OCI-LY3 (cell line): Measurements from ENCODE around the gene CACNA1F.

Experiments
- H2AFZ ChIP-seq: fragments of 200-600, 300-600 bp; shearing (Covaris generic); 2 replicates; pipeline ENCODE4 v1.6.0; 2014; ENCODE audit warnings: antibody characterized with exemption, low read depth, low read length
- H3K27ac ChIP-seq: fragments of 200-600, 300-600 bp; sonication (generic); 2 replicates; pipeline ENCODE4 v1.5.1; 2014; ENCODE audit warnings: mild to moderate bottlenecking, low read length, moderate library complexity, mixed read lengths
- H3K27me3 ChIP-seq: fragments of 200-600, 300-600 bp; sonication (generic); 2 replicates; pipeline ENCODE4 v1.6.1; 2014; ENCODE audit warnings: low read depth, low read length, mixed read lengths
- H3K36me3 ChIP-seq: fragments of 200-600, 300-600 bp; sonication (generic); replicated peaks from 2 replicates; pipeline ENCODE3; 2014; ENCODE audit warnings: low read depth, low read length, mixed read lengths
- H3K4me1 ChIP-seq: fragments of 300-600, 200-600 bp; sonication (generic); 2 replicates; pipeline ENCODE4 v1.6.1; 2014; ENCODE audit warnings: low read length, mixed read lengths
- H3K4me2 ChIP-seq: fragments of 200-600, 300-600 bp; sonication (generic); 2 replicates; pipeline ENCODE4 v1.6.1; 2014; ENCODE audit warnings: low read length, mixed read lengths
- H3K4me3 ChIP-seq: fragments of 300-600, 200-600 bp; sonication (generic); 2 replicates; pipeline ENCODE4 v1.5.1; 2014; ENCODE audit warnings: antibody characterized with exemption, mild to moderate bottlenecking, low read length, moderate library complexity
- H3K79me2 ChIP-seq: fragments of 300-600, 200-600 bp; shearing (Covaris generic); 2 replicates; pipeline ENCODE4 v1.6.1; 2014; ENCODE audit warnings: mild to moderate bottlenecking, low read length, mixed read lengths
- H3K9ac ChIP-seq: fragments of 300-600, 200-600 bp; shearing (Covaris generic); 2 replicates; pipeline ENCODE4 v1.6.0; 2014; ENCODE audit warnings: mild to moderate bottlenecking, low read length, moderate library complexity
- H3K9me3 ChIP-seq: fragments of 200-600, 300-600 bp; shearing (Covaris generic); 2 replicates; pipeline ENCODE4 v1.6.1; 2014; ENCODE audit warnings: low read length, mixed read lengths; ENCODE audit not compliant: insufficient read depth
- H4K20me1 ChIP-seq: fragments of 200-600, 300-600 bp; sonication (generic); 2 replicates; pipeline ENCODE4 v1.6.1; 2016; ENCODE audit warnings: low read length, mixed read lengths; ENCODE audit not compliant: insufficient read depth
- EZH2phosphoT487 ChIP-seq: fragments of 200-600 bp; shearing (Covaris generic); IDR thresholded peaks from 2 replicates; pipeline ENCODE4 v1.6.1; 2018; ENCODE audit warnings: antibody characterized with exemption, mixed run types, low read depth
- TF ChIP-seq, protein P1 (sequence below): fragments of 200-600, 300-600 bp; sonication (generic); IDR thresholded peaks from 2 replicates; pipeline ENCODE4 v1.5.1; 2014; ENCODE audit warnings: antibody characterized with exemption, low read length, low read depth

CACNA1F gene

GRCh38 chrX:49250578-49250977 is 17.4 kb upstream of the CACNA1F start:
- TF ChIP-seq, protein P1, sequence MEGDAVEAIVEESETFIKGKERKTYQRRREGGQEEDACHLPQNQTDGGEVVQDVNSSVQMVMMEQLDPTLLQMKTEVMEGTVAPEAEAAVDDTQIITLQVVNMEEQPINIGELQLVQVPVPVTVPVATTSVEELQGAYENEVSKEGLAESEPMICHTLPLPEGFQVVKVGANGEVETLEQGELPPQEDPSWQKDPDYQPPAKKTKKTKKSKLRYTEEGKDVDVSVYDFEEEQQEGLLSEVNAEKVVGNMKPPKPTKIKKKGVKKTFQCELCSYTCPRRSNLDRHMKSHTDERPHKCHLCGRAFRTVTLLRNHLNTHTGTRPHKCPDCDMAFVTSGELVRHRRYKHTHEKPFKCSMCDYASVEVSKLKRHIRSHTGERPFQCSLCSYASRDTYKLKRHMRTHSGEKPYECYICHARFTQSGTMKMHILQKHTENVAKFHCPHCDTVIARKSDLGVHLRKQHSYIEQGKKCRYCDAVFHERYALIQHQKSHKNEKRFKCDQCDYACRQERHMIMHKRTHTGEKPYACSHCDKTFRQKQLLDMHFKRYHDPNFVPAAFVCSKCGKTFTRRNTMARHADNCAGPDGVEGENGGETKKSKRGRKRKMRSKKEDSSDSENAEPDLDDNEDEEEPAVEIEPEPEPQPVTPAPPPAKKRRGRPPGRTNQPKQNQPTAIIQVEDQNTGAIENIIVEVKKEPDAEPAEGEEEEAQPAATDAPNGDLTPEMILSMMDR: no peak
- no peak for TF ChIP-seq EZH2phosphoT487
- Histone ChIP-seq H3K27me3 (no peaks in the 10 kb centered on the region), H3K4me1 (no peaks in the 10 kb centered on the region), H3K9me3 (no peaks in the 10 kb centered on the region), H3K9ac (no peak overlapping the region), H4K20me1 (no peaks in the 10 kb centered on the region), H3K36me3 (no peaks in the 10 kb centered on the region), H3K4me2 (no peak overlapping the region), H3K79me2 (no peaks in the 10 kb centered on the region), H2AFZ (no peak overlapping the region), H3K27ac (no peak overlapping the region), H3K4me3 (no peak overlapping the region)

DNA sequence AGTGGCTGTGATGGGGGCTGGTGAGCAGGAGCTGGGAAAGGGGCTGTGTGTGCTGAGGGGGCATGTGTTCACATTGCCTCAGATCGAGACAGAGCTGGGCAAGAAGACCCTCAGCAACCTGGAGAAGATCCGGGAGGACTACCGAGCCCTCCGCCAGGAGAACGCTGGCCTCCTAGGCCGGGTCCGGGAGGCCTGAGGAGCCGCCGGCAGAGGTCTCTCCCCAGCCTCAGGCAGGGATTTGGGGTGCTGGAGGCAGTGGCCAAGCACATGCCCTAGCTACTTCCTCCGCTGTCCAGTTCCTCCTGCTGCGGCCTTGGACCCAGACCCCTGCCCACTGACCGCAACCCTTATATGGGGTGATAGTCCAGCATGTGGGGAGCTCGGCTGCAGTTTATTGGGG is 16.9 kb upstream of the CACNA1F start:
- H2AFZ ChIP-seq: no peak overlapping the region
- H3K9me3 ChIP-seq: no peaks in the 10 kb centered on the region
- H3K4me3 ChIP-seq: no peak overlapping the region
- H3K27me3 ChIP-seq: no peaks in the 10 kb centered on the region
- H3K27ac ChIP-seq: no peak overlapping the region
- no peaks in the 10 kb centered on the region for H3K4me1 ChIP-seq
- no peaks in the 10 kb centered on the region for H4K20me1 ChIP-seq
- TF ChIP-seq, protein P1: no peak
- no peak for TF ChIP-seq EZH2phosphoT487
- H3K79me2 ChIP-seq: no peaks in the 10 kb centered on the region
- no peak overlapping the region for H3K9ac ChIP-seq
- no peaks in the 10 kb centered on the region for H3K36me3 ChIP-seq
- H3K4me2 ChIP-seq: no peak overlapping the region

DNA sequence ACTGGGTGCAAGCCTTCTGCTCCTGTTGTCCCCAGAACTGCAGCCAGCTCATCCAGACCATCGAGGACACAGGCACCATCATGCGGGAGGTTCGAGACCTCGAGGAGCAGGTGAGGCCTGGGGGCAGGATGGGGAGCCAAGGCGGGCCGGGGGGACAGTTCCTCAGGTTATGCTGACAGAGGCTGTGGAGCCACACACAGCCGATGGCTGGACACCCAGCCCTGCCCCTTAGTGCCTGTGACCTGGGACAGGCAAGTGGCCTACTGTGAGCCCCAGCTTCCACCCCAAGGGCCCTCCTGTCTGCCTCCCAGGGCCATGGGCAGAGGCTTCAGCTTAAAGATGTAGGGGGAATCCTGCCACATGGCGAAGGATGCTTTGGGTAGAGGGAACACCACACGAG is 16.5 kb upstream of the CACNA1F start:
- Histone ChIP-seq H2AFZ (no peak overlapping the region), H3K9ac (no peak overlapping the region), H3K27me3 (no peaks in the 10 kb centered on the region), H3K4me2 (no peak overlapping the region), H3K4me3 (no peak overlapping the region), H3K27ac (no peak overlapping the region), H3K79me2 (no peaks in the 10 kb centered on the region), H3K9me3 (no peaks in the 10 kb centered on the region), H3K4me1 (no peaks in the 10 kb centered on the region), H3K36me3 (no peaks in the 10 kb centered on the region), H4K20me1 (no peaks in the 10 kb centered on the region)
- no peak for TF ChIP-seq EZH2phosphoT487
- TF ChIP-seq, protein P1: no peak

- no peak overlapping the region for H3K9ac ChIP-seq
- H3K9me3 ChIP-seq: no peaks in the 10 kb centered on the region
- H3K27me3 ChIP-seq: no peaks in the 10 kb centered on the region
- H3K27ac ChIP-seq: no peak overlapping the region
- H3K79me2 ChIP-seq: no peaks in the 10 kb centered on the region
- no peak overlapping the region for H3K4me3 ChIP-seq
- no peak overlapping the region for H2AFZ ChIP-seq
- no peaks in the 10 kb centered on the region for H3K36me3 ChIP-seq
- no peaks in the 10 kb centered on the region for H4K20me1 ChIP-seq
- TF ChIP-seq, protein P1: no peak
- TF ChIP-seq EZH2phosphoT487: no peak
- H3K4me1 ChIP-seq: no peaks in the 10 kb centered on the region
- no peak overlapping the region for H3K4me2 ChIP-seq
These were observed 15.9 kb upstream of the CACNA1F start for GRCh38 chrX:49249071-49249470.
